NAMALWA (cell line): ENCODE measurements around the gene SLIT3.

Source experiments
- DNase-seq: peaks from one replicate; pipeline ENCODE4 v3.0.0-alpha.2; 2015; ENCODE audit warnings: low spot score

The SLIT3 gene

GRCh38 chr5:168737066-168737465 lies 563.9 kb downstream of the SLIT3 start:
- no peak for DNase-seq

DNA sequence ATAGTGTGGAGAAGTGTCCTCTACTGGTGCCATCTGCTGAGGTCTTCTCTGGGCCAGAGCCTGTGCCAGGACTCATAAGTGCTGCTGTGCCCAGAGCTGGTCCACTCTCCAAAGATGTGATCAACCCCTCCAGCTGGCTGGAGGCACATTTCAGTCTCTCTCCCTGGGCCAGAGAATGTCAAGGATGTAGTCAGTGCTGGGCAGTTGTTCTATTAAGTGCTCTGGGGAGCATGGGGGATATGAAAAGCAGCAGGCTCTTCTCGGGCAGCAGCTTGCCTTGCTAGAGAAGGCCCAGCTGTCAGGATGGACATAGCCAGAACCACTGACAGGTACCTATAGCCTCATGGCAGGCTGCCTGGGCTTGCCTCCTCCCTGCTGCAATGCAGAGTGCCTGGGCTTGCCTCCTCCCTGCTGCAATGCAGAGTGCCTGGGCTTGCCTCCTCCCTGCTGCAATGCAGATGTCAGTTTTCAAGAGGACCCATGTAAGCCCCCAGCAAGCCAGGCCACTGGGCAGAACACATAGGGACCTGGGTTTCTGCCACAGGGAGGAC lies 564.6 kb downstream of the SLIT3 start:
- DNase-seq = no peak

DNA sequence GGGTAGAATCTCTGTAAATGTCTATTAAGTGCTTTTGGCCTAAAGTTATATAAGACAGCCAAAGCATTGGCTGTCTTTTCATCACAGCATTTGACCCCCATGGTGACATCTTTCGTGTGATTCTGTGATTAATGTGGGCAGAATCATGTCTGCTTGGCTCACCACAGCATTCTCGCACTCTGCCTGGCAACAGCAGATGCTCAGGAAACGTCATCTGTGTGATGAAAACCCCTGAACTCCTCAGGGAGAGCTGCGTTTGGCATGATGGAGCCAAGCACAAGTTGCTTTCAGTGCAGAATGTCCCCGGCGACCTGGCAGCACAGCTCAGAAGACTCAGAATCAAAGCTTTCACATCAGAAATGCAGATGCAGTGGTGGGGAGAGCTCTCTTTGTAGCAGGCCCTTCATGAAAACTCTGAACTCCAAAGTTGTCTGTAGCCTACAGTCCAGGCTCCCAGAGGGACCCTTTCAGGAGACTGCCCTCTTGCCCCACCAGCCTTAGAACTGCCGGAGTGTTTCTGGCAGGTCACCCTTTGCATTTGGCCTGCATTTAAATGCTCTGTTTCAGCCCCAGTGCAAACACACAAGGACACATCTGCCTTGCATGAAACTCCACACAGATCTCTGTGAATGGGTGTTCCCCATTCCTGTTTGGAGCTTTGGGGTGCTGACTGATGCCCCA lies 566.2 kb downstream of the SLIT3 start:
- DNase-seq = no peak

GRCh38 chr5:168734119-168734518 lies 566.8 kb downstream of the SLIT3 start:
- no peak for DNase-seq

DNA sequence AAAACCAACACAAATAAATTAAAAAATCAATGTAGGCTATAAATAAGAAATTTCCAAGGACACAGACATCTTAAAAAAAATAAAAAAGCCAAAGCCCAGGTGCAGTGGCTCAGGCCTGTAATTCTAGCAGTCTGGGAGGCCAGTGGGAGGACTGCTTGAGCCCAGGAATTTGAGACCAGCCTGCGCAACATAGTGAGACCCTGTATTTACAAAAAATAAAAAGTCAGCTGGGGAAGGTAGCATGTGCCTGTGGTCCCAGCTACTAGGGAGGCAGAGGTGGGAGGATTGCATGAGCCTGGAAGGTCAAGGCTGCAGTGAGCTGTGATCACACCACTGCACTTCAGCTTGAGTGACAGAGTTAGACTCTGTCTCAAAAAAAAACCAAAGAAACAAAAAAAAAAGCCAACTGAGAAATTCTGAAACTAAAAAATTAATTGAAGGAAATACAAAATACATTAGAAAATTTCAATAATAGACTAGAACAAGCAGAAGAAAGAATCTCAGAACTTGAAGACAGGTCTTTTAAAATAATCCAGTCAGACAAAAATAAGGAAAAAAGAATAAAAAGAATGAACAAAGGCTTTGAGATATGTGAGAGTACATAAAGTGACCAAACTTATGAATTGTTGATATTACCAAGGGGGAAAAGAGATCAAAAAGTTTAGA lies 572.3 kb downstream of the SLIT3 start:
- no peak for DNase-seq

- no peak for DNase-seq
Measured at GRCh38 chr5:168727547-168727946, 573.4 kb downstream of the SLIT3 start.

GRCh38 chr5:168726342-168726741 lies 574.6 kb downstream of the SLIT3 start:
- no peak for DNase-seq

GRCh38 chr5:168724227-168724626 lies 576.7 kb downstream of the SLIT3 start:
- DNase-seq = no peak

DNA sequence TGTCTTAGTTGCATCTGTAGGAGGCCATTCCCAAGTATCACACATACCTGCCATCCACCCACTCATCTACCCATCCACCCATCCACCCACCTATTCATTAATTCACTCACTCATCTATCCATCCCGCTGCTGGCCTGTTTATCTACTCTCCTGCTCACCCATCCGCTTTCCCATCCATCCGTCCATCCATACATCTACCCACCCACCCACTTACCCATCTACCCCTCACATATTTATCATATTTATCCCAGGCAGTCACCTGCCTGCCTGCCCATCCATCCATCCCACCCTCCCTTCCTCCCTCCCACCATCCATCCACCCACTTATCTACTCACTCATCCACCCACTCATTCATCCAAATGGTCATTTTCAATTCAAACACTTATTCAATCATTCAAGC lies 577.9 kb downstream of the SLIT3 start:
- no peak for DNase-seq

- no peak for DNase-seq
Measured at GRCh38 chr5:168721966-168722365, 579.0 kb downstream of the SLIT3 start.

DNA sequence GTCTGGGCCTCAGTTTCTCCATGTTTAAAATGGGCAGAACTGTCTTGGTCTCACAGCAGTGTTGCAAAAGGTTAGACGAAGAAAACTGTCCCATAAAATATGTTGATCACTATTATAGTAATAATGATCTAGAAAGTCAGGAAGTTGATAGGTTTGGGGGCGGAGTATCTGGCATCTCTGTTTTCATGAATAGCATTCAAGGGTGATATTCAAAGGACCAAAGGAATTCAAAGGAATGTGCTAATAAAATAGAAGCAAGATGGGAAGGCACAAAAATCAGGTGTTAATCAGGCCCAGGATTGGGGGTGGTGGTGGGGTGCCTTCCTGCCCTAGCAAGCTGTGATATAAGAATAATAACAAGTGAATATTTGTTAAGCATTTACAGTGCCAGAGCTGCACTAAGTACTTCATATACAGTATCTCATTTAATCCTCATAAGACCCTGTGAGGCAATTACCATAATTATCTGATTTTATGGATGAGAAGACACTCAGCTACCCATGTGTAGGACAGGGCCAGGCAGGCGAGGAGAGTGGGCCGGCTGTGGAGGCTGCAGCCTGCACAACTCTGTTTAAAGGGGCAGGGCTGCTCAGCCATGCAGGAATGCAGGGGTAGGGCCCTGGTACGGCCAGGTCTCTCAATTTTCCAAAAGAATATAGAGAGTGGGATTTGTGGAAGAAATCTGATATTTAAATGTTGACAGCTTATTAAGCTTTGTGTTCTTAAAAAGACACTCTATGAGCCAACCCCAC lies 579.8 kb downstream of the SLIT3 start:
- DNase-seq = no peak

- no peak for DNase-seq
Measured at GRCh38 chr5:168720575-168720974, 580.4 kb downstream of the SLIT3 start.

GRCh38 chr5:168714046-168714445 lies 586.9 kb downstream of the SLIT3 start:
- no peak for DNase-seq

- no peak for DNase-seq
Measured at GRCh38 chr5:168713051-168713450, 587.9 kb downstream of the SLIT3 start.

- DNase-seq = no peak
Measured at GRCh38 chr5:168712280-168712924, 588.5 kb downstream of the SLIT3 start.

GRCh38 chr5:168710706-168711105 lies 590.2 kb downstream of the SLIT3 start:
- DNase-seq = no peak

- DNase-seq = no peak
Measured at GRCh38 chr5:168707716-168708695, 592.9 kb downstream of the SLIT3 start.

DNA sequence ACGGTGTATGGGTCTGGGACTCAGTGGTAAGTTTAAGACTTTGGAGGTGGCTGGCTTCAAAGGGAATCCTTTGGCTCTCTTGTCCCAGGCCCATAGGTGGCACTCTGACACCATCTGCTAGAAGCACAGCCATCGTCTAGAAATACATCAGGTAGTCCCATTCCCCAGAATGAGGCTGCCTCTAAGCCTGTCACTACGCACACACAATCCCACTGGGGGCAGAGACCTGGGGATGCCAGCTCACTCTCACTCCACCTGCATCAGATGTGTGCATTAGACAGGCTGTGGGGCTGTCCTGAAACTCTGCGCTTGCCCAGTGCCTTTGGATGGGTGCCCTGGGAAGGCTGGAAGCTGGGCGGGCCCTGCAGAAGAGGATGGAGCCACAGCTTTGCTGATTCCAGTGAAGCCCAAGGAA lies 594.3 kb downstream of the SLIT3 start:
- peak; percentile 34 for DNase-seq

DNA sequence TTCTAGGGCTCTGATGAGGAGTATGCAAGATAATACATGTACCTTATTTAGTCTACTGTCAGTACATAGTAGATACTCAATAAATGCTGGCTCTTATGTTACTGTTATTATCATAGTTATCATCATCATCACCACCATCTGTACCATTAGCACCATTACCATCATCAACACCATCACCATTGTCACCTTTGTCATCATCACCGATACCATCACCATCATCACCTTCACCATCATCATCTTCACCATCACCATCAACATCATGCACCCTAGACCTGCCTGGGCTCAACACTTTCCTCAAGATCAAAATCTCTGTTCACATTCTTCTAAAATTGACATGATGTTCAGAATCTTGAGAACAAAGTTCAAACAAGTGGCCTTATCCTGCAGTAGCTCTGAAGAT lies 595.6 kb downstream of the SLIT3 start:
- DNase-seq = no peak

GRCh38 chr5:168702511-168702910 lies 598.4 kb downstream of the SLIT3 start:
- no peak for DNase-seq

DNA sequence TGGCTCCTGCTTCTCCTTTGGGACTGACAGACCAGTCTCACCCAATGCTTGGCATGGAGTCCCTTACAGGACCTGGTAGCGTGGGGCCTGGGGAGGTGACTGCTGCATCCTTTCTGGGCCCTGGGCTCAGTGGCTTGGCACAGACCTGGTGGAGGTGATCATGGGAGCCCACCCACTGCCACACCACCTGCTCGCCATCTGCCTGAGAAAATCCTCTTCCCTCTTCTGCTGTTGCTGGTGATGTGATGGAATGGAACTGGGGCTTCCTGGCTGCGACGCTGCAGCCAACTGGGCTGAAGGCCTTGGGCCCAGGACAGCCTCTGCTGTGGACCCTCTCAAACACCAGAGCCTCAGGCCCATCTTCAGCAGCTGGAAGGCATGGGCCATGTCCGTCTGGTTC lies 599.3 kb downstream of the SLIT3 start:
- no peak for DNase-seq
